H9 (cell line): ENCODE measurements around the gene C1QTNF1. TPM values are rescaled to one million over a fixed set of nuclear protein-coding genes. Genes with fewer than 3 reads are reported as not detected.

Source experiments
- DNase-seq: peaks from one replicate; pipeline ENCODE4 v3.0.0-alpha.2; 2017
- H2AFZ ChIP-seq: one replicate; pipeline ENCODE4 v1.6.1; 2013; ENCODE audit warnings: mild to moderate bottlenecking, low read length, control low read depth, moderate library complexity
- H2AK5ac ChIP-seq: 2 replicates; pipeline ENCODE4 v1.6.1; 2013; ENCODE audit warnings: low read length, control low read depth, mixed read lengths; ENCODE audit not compliant: insufficient read length
- H2BK120ac ChIP-seq: one replicate; pipeline ENCODE4 v1.6.1; 2013; ENCODE audit warnings: low read depth, mild to moderate bottlenecking, low read length, control low read depth, inconsistent platforms; ENCODE audit not compliant: poor library complexity, severe bottlenecking
- H2BK12ac ChIP-seq: 2 replicates; pipeline ENCODE4 v1.6.1; 2013; ENCODE audit warnings: low read length, control low read depth, mixed read lengths, low read depth; ENCODE audit not compliant: insufficient read length
- H2BK15ac ChIP-seq: 2 replicates; pipeline ENCODE4 v1.6.1; 2013; ENCODE audit warnings: low read depth, low read length, control low read depth
- H2BK20ac ChIP-seq: one replicate; pipeline ENCODE4 v1.6.1; 2013; ENCODE audit warnings: low read depth, mild to moderate bottlenecking, low read length, control low read depth, inconsistent platforms; ENCODE audit not compliant: poor library complexity, severe bottlenecking
- H2BK5ac ChIP-seq: 2 replicates; pipeline ENCODE4 v1.6.1; 2013; ENCODE audit warnings: low read length, control low read depth, mixed read lengths; ENCODE audit not compliant: insufficient read length
- H3K14ac ChIP-seq: 2 replicates; pipeline ENCODE4 v1.6.1; 2013; ENCODE audit warnings: low read length, control low read depth; ENCODE audit not compliant: insufficient read depth
- H3K18ac ChIP-seq: 2 replicates; pipeline ENCODE4 v1.6.1; 2013; ENCODE audit warnings: low read depth, mild to moderate bottlenecking, mixed read lengths, low read length, control low read depth; ENCODE audit not compliant: insufficient read length
- H3K23ac ChIP-seq: 2 replicates; pipeline ENCODE4 v1.6.1; 2013; ENCODE audit warnings: low read length, control low read depth, mixed read lengths, low read depth; ENCODE audit not compliant: insufficient read length
- H3K23me2 ChIP-seq: 2 replicates; pipeline ENCODE4 v1.6.1; 2013; ENCODE audit warnings: low read depth, mild to moderate bottlenecking, mixed read lengths, low read length, control low read depth; ENCODE audit not compliant: insufficient read length, poor library complexity, severe bottlenecking
- H3K27ac ChIP-seq: 2 replicates; pipeline ENCODE4 v1.5.1; 2013; ENCODE audit warnings: low read length, control low read depth, mixed read lengths, low read depth; ENCODE audit not compliant: insufficient read length
- H3K27me3 ChIP-seq: 2 replicates; pipeline ENCODE4 v1.6.1; 2013; ENCODE audit warnings: low read length, control low read depth, inconsistent platforms; ENCODE audit not compliant: insufficient read depth
- H3K4ac ChIP-seq: 2 replicates; pipeline ENCODE4 v1.6.1; 2013; ENCODE audit warnings: low read depth, mild to moderate bottlenecking, control low read depth, inconsistent platforms, low read length, moderate library complexity
- H3K4me1 ChIP-seq: 2 replicates; pipeline ENCODE4 v1.6.1; 2013; ENCODE audit warnings: low read length, control low read depth, inconsistent platforms; ENCODE audit not compliant: insufficient read depth
- H3K4me2 ChIP-seq: 2 replicates; pipeline ENCODE4 v1.6.1; 2013; ENCODE audit warnings: low read length, control low read depth, mixed read lengths; ENCODE audit not compliant: insufficient read length, insufficient read depth
- H3K56ac ChIP-seq: 2 replicates; pipeline ENCODE4 v1.6.1; 2013; ENCODE audit warnings: low read depth, mild to moderate bottlenecking, mixed read lengths, low read length, control low read depth; ENCODE audit not compliant: insufficient read length
- H3K79me1 ChIP-seq: 2 replicates; pipeline ENCODE4 v1.6.1; 2013; ENCODE audit warnings: low read depth, mild to moderate bottlenecking, moderate library complexity, low read length, control low read depth, inconsistent platforms; ENCODE audit not compliant: insufficient read depth, poor library complexity, severe bottlenecking
- H3K79me2 ChIP-seq: 2 replicates; pipeline ENCODE4 v1.6.1; 2013; ENCODE audit warnings: low read length, control low read depth, inconsistent platforms; ENCODE audit not compliant: insufficient read depth
- H3K9ac ChIP-seq: 2 replicates; pipeline ENCODE4 v1.6.1; 2013; ENCODE audit warnings: low read length, control low read depth, mixed read lengths; ENCODE audit not compliant: insufficient read length; ENCODE audit errors: extremely low read depth
- H3K9me3 ChIP-seq: one replicate; pipeline ENCODE4 v1.6.1; 2013; ENCODE audit warnings: low read depth, low read length, inconsistent platforms; ENCODE audit not compliant: control insufficient read depth
- H3T11ph ChIP-seq: one replicate; pipeline ENCODE4 v1.6.1; 2013; ENCODE audit warnings: mild to moderate bottlenecking, low read length, control low read depth, inconsistent platforms
- H4K20me1 ChIP-seq: one replicate; pipeline ENCODE4 v1.6.1; 2013; ENCODE audit not compliant: control insufficient read depth, insufficient read length, insufficient read depth
- H4K5ac ChIP-seq: 2 replicates; pipeline ENCODE4 v1.6.1; 2013; ENCODE audit warnings: low read depth, mild to moderate bottlenecking, mixed read lengths, low read length, control low read depth; ENCODE audit not compliant: insufficient read length
- H4K8ac ChIP-seq: replicated peaks from 2 replicates; pipeline ENCODE4 v1.6.1; 2013; ENCODE audit warnings: low read length, control low read depth, mixed read lengths, low read depth; ENCODE audit not compliant: insufficient read length
- H4K91ac ChIP-seq: 2 replicates; pipeline ENCODE4 v1.6.1; 2013; ENCODE audit warnings: low read depth, mild to moderate bottlenecking, moderate library complexity, mixed read lengths, low read length, control low read depth; ENCODE audit not compliant: insufficient read length
- H3K27ac Mint-ChIP-seq, 3 experiments: 2 replicates in 2 of 3; 3 replicates in 1 of 3; pipeline ENCODE4 v1.8.0; 2020 to 2021; ENCODE audit warnings: mixed read lengths in 3 of 3, mild to moderate bottlenecking in 1 of 3, moderate library complexity in 1 of 3
- H3K27me3 Mint-ChIP-seq: 2 replicates; pipeline ENCODE4 v1.8.0; 2021; ENCODE audit warnings: low read depth, mild to moderate bottlenecking, moderate library complexity, mixed read lengths
- H3K36me3 Mint-ChIP-seq, 3 experiments: 2 replicates in 2 of 3; 3 replicates in 1 of 3; pipeline ENCODE4 v1.8.0; 2020 to 2021; ENCODE audit warnings: low read depth in 3 of 3, mixed read lengths in 3 of 3; ENCODE audit not compliant: insufficient read depth in 1 of 3
- H3K4me1 Mint-ChIP-seq, 2 experiments: 2 replicates each; pipeline ENCODE4 v1.8.0; 2020; ENCODE audit warnings: mixed read lengths in 2 of 2
- H3K4me3 Mint-ChIP-seq, 2 experiments: 2 replicates in 1 of 2; 3 replicates in 1 of 2; pipeline ENCODE4 v1.8.0; 2020 to 2021; ENCODE audit warnings: mild to moderate bottlenecking in 2 of 2, mixed read lengths in 2 of 2, moderate library complexity in 1 of 2
- H3K9me3 Mint-ChIP-seq, 2 experiments: 2 replicates in 1 of 2; 3 replicates in 1 of 2; pipeline ENCODE4 v1.8.0; 2020; ENCODE audit warnings: mild to moderate bottlenecking in 2 of 2, mixed read lengths in 2 of 2, moderate library complexity in 1 of 2
- WGBS: extraction: QIAGEN DNeasy Blood & Tissue Kit; methylation state at CpG from one replicate; pipeline ENCODE4 v1.1.7; 2013; ENCODE audit warnings: missing lambda C conversion rate, low lambda C conversion rate, mixed read lengths; ENCODE audit not compliant: insufficient read length; ENCODE audit errors: extremely low coverage; 5-methylcytosine and 5-hydroxymethylcytosine counted together
- total RNA-seq: library from RNA; stranded (reverse); gene quantifications from 2 replicates; pipeline ENCODE4 v1.2.1, GENCODE V29; 2021
- TF ChIP-seq, protein P1 (sequence below): fragments of 200-600 bp; sonication (generic); conservative IDR thresholded peaks from 3 replicates; pipeline ENCODE4 v1.8.0; 2021; ENCODE audit warnings: antibody characterized with exemption, mild to moderate bottlenecking

C1QTNF1 gene
- total RNA-seq, 1 experiment from 2014 or later, result 0.96 TPM

DNA sequence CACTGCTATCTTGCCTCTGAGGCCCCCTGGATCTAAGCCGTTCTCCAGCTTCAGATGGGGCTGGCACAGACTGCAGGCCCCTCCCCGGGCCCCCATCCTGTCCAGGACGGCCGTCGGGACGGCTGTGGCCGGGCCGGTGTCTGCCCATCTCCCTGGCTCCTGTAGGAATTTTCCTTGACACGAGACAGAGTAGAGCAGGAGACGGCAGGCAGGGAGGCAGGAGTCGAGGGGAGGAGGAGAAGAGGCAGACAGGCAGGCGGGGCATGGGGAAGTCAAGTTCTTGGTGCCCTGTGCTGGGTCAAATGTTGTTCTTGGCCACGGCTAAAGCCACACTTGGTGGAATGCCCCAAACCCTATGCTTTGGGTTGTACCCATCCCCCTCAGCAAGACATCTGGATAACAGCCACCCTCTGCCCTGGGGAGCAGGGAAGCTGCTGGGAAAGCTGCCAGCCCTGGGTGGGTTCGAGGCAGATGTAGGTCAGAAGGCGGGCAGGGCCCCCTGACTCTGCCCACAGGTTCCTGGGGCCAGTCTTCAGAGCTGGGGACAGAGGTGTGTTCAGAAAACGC, 4.0 kb downstream of the C1QTNF1 start:
- no peaks in the 10 kb centered on the region for H3K79me2 ChIP-seq
- H2AK5ac ChIP-seq, result no peak overlapping the region
- H4K91ac ChIP-seq, result no peak overlapping the region
- no peak overlapping the region for H3K56ac ChIP-seq
- H4K8ac ChIP-seq, result no peak overlapping the region
- H2AFZ ChIP-seq, result no peak overlapping the region
- no peak overlapping the region for H2BK15ac ChIP-seq
- H2BK20ac ChIP-seq, result no peak overlapping the region
- peaks cover 13% of the 10 kb centered on the region for H3K23me2 ChIP-seq
- Mint-ChIP-seq H3K27ac (no peak overlapping the region), H3K4me3 (no peak overlapping the region), H3K9me3 (no peaks in the 10 kb centered on the region), H3K27me3 (peaks cover 100% of the 10 kb centered on the region), H3K4me1 (peaks cover 13 to 27% of the 10 kb centered on the region in 2 experiments), H3K36me3 (no peaks in the 10 kb centered on the region; a peak in 1 of 7 replicates)
- peaks cover 21% of the 10 kb centered on the region; the same call in 1 of the 2 replicates for H3K27me3 ChIP-seq
- H3K14ac ChIP-seq, result no peak overlapping the region
- DNase-seq, result no peak
- no peaks in the 10 kb centered on the region for H3K79me1 ChIP-seq
- no peak overlapping the region for H3K27ac ChIP-seq
- H4K5ac ChIP-seq, result no peak overlapping the region
- no peak overlapping the region for H3T11ph ChIP-seq
- H3K23ac ChIP-seq, result no peak overlapping the region
- no peak overlapping the region for H2BK5ac ChIP-seq
- H2BK120ac ChIP-seq, result no peak overlapping the region
- H4K20me1 ChIP-seq, result no peaks in the 10 kb centered on the region
- TF ChIP-seq, protein P1, sequence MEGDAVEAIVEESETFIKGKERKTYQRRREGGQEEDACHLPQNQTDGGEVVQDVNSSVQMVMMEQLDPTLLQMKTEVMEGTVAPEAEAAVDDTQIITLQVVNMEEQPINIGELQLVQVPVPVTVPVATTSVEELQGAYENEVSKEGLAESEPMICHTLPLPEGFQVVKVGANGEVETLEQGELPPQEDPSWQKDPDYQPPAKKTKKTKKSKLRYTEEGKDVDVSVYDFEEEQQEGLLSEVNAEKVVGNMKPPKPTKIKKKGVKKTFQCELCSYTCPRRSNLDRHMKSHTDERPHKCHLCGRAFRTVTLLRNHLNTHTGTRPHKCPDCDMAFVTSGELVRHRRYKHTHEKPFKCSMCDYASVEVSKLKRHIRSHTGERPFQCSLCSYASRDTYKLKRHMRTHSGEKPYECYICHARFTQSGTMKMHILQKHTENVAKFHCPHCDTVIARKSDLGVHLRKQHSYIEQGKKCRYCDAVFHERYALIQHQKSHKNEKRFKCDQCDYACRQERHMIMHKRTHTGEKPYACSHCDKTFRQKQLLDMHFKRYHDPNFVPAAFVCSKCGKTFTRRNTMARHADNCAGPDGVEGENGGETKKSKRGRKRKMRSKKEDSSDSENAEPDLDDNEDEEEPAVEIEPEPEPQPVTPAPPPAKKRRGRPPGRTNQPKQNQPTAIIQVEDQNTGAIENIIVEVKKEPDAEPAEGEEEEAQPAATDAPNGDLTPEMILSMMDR, result no peak
- H3K18ac ChIP-seq, result no peak overlapping the region
- no peak overlapping the region for H2BK12ac ChIP-seq
- no peaks in the 10 kb centered on the region for H3K4me1 ChIP-seq
- no peaks in the 10 kb centered on the region for H3K9me3 ChIP-seq
- H3K4ac ChIP-seq, result no peak overlapping the region
- WGBS, result no CpG with 5 or more reads among the region's 16 CpGs
- H3K4me2 ChIP-seq, result no peak overlapping the region
- no peak overlapping the region for H3K9ac ChIP-seq
